GM12801 (cell line): Measurements from ENCODE around the gene SLC25A42.

ENCODE experiments used
- TF ChIP-seq, protein P1 (sequence below): IDR thresholded peaks from one replicate; pipeline ENCODE4 v1.5.1; 2011; ENCODE audit warnings: control low read depth; ENCODE audit not compliant: insufficient read length; ENCODE audit errors: extremely low read depth

The SLC25A42 gene

DNA sequence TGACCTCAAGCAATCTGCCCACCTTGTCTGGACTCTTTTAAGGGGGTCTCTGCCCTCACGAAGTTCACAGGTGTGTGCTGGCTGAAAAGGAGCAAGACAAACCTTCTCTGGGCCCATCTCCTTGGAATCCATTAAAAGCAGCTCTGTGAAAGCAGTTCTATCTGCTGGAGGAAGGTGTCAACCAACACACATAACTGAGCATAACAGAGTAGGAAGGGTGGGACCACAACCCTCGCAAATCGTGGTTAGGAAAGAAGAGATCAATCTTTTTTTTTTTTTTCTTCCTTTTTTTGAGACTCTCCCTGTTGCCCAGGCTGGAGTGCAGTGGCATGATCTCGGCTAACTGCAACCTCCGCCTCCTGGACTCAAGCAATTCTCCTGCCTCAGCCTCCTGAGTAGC is 31.9 kb upstream of the SLC25A42 start:
- TF ChIP-seq, protein P1, sequence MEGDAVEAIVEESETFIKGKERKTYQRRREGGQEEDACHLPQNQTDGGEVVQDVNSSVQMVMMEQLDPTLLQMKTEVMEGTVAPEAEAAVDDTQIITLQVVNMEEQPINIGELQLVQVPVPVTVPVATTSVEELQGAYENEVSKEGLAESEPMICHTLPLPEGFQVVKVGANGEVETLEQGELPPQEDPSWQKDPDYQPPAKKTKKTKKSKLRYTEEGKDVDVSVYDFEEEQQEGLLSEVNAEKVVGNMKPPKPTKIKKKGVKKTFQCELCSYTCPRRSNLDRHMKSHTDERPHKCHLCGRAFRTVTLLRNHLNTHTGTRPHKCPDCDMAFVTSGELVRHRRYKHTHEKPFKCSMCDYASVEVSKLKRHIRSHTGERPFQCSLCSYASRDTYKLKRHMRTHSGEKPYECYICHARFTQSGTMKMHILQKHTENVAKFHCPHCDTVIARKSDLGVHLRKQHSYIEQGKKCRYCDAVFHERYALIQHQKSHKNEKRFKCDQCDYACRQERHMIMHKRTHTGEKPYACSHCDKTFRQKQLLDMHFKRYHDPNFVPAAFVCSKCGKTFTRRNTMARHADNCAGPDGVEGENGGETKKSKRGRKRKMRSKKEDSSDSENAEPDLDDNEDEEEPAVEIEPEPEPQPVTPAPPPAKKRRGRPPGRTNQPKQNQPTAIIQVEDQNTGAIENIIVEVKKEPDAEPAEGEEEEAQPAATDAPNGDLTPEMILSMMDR = no peak

DNA sequence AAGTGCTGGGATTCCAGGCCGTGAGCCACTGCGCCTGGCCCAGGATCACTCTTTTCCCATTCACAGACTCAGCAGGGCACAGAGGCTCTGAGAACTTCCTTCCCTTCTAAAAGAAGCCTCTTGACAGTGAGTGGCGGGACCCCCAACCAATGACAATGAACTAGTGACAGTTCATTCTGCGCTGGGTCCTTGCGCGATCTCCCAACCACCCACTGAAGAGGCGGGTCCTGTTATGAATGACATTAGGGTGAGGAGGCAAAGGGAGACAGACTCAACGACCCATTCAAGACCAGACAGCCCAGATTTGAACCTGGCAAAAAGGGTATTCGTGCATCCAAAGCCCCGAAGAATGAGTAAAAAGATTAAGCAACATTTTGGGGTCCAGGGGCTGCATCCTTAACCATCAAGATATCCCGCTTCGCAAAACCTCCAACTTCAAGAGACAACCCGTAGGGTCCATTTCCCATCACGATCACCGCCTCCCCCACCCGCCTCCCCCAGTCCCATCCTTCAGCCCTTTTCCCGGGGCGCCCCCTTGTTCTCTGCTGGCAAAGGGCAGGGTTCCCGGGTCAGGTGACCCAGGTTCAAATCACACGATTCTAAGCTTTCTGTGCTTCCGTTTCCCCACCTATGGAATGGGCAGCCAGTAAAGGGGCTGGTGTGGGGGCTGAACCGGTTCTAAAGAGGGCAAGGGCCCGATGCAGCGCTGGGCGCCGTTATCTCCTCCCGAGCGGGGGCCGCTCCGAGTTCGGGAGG is 31.2 kb upstream of the SLC25A42 start:
- TF ChIP-seq, protein P1 = no peak

DNA sequence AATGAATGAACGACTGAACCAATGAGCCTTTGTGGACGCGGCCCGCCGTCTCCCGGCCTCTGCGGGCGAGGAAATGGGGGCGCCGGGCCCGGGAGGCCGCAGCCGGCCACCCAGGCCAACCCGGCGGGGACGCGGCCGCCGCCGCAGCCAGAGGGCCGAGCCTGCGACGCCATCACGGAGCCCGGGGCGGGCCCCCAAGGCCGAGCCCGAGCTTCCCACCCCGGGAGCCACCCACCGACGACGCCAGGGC is 30.7 kb upstream of the SLC25A42 start:
- TF ChIP-seq, protein P1 = no peak

DNA sequence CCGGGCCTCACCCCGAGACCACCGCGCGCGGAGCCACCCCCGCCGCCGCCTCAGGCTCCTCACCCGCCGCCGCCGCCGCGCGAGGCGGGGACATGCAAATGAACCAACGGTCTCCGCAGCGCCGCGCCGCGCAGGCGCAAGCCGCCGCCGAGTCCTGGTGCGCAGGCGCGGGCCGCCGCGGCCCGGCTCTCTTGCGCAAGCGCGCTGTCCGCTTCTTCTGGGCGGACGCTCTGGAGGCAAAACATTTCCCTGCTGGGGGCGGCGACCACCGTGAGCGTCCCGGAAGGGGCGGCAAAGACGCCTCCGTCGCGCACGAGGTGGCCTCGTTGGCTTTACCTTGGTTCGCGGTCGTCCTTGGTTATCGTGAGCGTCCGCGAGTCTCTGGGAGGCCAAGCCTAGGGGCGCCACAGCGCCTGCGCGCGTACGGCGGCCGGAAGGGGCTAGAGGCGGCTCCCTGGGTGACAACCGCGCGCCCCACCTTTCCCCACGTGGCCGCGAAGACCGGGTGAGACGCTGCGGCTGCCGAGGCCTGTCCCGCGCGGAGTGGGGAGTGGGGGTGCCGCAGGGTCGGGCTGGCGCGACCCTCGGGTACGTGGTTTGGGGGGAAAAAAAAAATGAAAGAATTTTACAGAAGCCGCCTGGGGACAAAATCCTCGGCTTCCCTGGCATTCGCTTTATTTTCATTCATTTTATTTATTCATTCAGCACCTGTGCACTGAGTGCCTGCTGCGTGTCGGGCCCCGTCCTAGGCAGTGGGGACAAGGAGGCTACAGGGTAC is 30.2 kb upstream of the SLC25A42 start, which contains the start of the genes ARMC6 and SUGP2:
TSS of gene ARMC6 (plus strand) at position 178 of the 778 bp plus-strand sequence. CDS start 607 bp downstream, outside the sequence.
TSS of gene SUGP2 (minus strand) at position 92 of the 778 bp plus-strand sequence. CDS start 2,446 bp downstream, outside the sequence.
- TF ChIP-seq, protein P1 = no peak

DNA sequence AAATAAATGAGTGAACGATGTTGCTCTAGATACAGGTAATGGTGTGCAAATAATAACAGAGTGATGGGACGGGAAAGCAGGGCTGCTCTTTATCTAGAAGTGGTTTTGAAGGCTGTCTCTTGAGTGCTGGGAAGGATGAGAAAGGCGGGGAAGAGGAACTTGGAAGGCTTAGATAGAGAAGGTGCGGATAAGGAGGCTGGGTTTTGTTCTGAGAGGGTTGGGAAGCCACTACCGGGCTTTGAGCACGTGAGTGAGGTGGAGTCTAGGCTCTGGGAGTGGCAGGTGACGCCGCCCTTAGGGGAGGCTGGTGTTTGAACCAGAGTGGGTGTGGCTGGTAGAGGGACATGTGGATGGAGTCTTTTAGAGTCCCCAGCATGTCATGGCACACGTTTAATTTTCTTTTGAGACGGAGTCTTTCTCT is 29.6 kb upstream of the SLC25A42 start:
- TF ChIP-seq, protein P1 = no peak

DNA sequence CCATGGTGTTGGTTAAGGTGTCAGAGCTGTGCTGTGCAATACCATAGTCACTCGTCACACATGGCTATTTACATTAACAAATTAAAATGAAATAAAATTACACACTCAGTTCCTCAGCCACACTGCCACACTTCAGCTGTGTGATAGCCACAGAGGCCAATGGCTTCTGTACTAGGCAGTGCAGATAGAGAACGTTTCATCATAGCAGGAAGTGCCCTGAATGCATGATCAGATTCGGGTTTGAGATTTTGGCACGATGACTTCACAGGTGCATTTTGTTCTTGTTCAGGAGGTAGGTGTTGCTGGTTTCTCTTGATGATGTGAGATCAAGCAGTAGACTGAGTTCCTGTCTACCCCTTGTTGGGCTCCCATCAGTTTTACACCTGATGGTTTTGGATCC is 23.9 kb upstream of the SLC25A42 start:
- TF ChIP-seq, protein P1 = no peak

DNA sequence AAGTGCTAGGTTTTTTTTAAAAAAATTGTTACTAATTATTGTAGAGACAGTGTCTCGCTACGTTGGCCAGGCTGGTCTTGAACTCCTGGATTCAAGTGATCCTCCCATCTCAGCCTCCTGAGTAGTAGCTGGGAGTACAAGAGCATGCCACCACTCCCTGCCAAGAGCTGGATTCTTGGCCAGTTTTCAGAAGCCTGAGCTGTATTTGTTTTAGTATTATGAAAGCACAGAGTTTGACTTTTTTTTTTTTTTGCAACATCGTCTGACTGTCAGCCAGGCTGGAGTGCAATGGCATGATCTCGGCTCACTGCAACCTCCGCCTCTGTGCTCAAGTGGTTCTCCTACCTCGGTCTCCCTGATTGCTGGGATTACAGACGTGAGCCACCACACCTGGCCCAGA is 23.4 kb upstream of the SLC25A42 start:
- TF ChIP-seq, protein P1 = no peak
